PC-3 (cell line): ENCODE results near the gene TIMP1. TPM values are rescaled to one million over a fixed set of nuclear protein-coding genes. Genes with fewer than 3 reads are reported as not detected.

Experiments used
- ATAC-seq: fragments of 200-7000 bp; cut with Tn5 transposase; 2 replicates; pipeline ENCODE4 v1.9.1; 2020; ENCODE audit warnings: mild to moderate bottlenecking, moderate library complexity
- Bru-seq: library from RNA; stranded (reverse); fragments of 400-500 nt; gene quantifications from one replicate; lab custom pipeline; 2021; lab: Mats Ljungman, UMichigan
- BruChase-seq, 2 experiments: library from RNA; stranded (reverse); fragments of 400-500 nt; gene quantifications; one replicate each; lab custom pipeline; 2021; lab: Mats Ljungman, UMichigan
- BruUV-seq: library from RNA; stranded (reverse); fragments of 400-500 nt; replicated peaks from 2 replicates; lab custom pipeline; 2021; lab: Mats Ljungman, UMichigan
- CTCF ChIA-PET: fragments of 300-600 bp; sonication (Branson Sonifier 250); formaldehyde crosslinking; loops from one replicate; lab custom pipeline; 2022; ENCODE audit warnings: antibody characterized with exemption; lab: Charles Lee
- POLR2A ChIA-PET: fragments of 300-600 bp; sonication (Branson Sonifier 250); formaldehyde crosslinking; loops from one replicate; lab custom pipeline; 2022; ENCODE audit warnings: antibody characterized with exemption; ENCODE audit not compliant: unreplicated experiment; lab: Charles Lee
- DNase-seq: peaks from one replicate; pipeline ENCODE4 v3.0.0-alpha.2; 2015
- H2AFZ ChIP-seq: fragments of 300-600 bp; sonication (generic); 2 replicates; pipeline ENCODE4 v1.6.0; 2016; ENCODE audit warnings: antibody characterized with exemption, low read length
- H3F3A ChIP-seq: fragments of 300-600 bp; sonication (generic); one replicate; pipeline ENCODE4 v1.6.0; 2017; ENCODE audit warnings: antibody characterized with exemption, low read length, control low read depth, mild to moderate bottlenecking; ENCODE audit not compliant: unreplicated experiment
- H3K27ac ChIP-seq: fragments of 300-600 bp; sonication (generic); 2 replicates; pipeline ENCODE4 v1.5.1; 2016; ENCODE audit warnings: mild to moderate bottlenecking, low read length
- H3K27me3 ChIP-seq: fragments of 300-600 bp; sonication (generic); 2 replicates; pipeline ENCODE4 v1.6.1; 2016; ENCODE audit warnings: low read length, mixed read lengths
- H3K36me3 ChIP-seq: fragments of 300-600 bp; sonication (generic); 2 replicates; pipeline ENCODE4 v1.6.1; 2016; ENCODE audit warnings: low read depth, mixed run types, low read length, mixed read lengths
- H3K4me1 ChIP-seq: fragments of 300-600 bp; sonication (generic); 2 replicates; pipeline ENCODE4 v1.5.1; 2016; ENCODE audit warnings: low read length; ENCODE audit not compliant: insufficient read depth
- H3K4me2 ChIP-seq: fragments of 300-600 bp; sonication (generic); 2 replicates; pipeline ENCODE4 v1.6.0; 2016; ENCODE audit warnings: low read length
- H3K4me3 ChIP-seq: fragments of 300-600 bp; sonication (generic); 2 replicates; pipeline ENCODE4 v1.5.1; 2016; ENCODE audit warnings: mild to moderate bottlenecking, low read length, mixed read lengths
- H3K79me2 ChIP-seq: fragments of 300-600 bp; sonication (generic); 2 replicates; pipeline ENCODE4 v1.6.1; 2017; ENCODE audit warnings: low read length, mixed read lengths
- H3K9ac ChIP-seq: fragments of 300-600 bp; sonication (generic); 2 replicates; pipeline ENCODE4 v1.6.0; 2016; ENCODE audit warnings: mild to moderate bottlenecking, low read length
- H3K9me2 ChIP-seq: fragments of 300-600 bp; sonication (generic); replicated peaks from 2 replicates; pipeline ENCODE4 v1.6.1; 2016; ENCODE audit warnings: mixed run types, low read length, mixed read lengths
- H3K9me3 ChIP-seq: fragments of 300-600 bp; sonication (generic); 2 replicates; pipeline ENCODE4 v1.6.1; 2016; ENCODE audit warnings: low read length, mixed read lengths
- H4K20me1 ChIP-seq: fragments of 300-600 bp; sonication (generic); 2 replicates; pipeline ENCODE4 v1.6.1; 2016; ENCODE audit warnings: low read length, mixed read lengths
- CTCF ChIP-seq: fragments of 300-600 bp; sonication (generic); conservative IDR thresholded peaks from 2 replicates; pipeline ENCODE4 v1.5.1; 2017; ENCODE audit warnings: antibody characterized with exemption, low read depth, mild to moderate bottlenecking, low read length
- EZH2 ChIP-seq: fragments of 300-600 bp; sonication (generic); IDR thresholded peaks from one replicate; pipeline ENCODE4 v1.6.1; 2017; ENCODE audit warnings: antibody characterized with exemption, mild to moderate bottlenecking, low read length; ENCODE audit not compliant: unreplicated experiment
- EZH2phosphoT487 ChIP-seq: fragments of 300-600 bp; sonication (generic); IDR thresholded peaks from 2 replicates; pipeline ENCODE4 v1.6.1; 2018; ENCODE audit warnings: mild to moderate bottlenecking, antibody characterized with exemption, low read length, borderline replicate concordance
- intact Hi-C: fragments of 100-400 bp; cut with micrococcal nuclease; formaldehyde crosslinking; loops from 2 replicates; pipeline ENCODE4 v1.9.0; 2023
- long read RNA-seq: library from polyadenylated mRNA; unstranded; transcript quantifications from one replicate; pipeline ENCODE4 v2.0.0, GENCODE V29; 2021; ENCODE audit not compliant: unreplicated experiment
- total RNA-seq: library from RNA; depleted of rRNA; stranded (reverse); fragments of >200 nt; gene quantifications from 2 replicates; pipeline ENCODE4 v1.2.3, GENCODE V29; 2014; rRNA removed

Gene TIMP1
- 207 and 222 TPM in 2 replicates for total RNA-seq
- percentile 93 among the genes with signal in this experiment for Bru-seq, nascent RNA
- BruChase-seq, experiment 1, labeled RNA remaining after a 6-hour chase: percentile 93 among the genes with signal in this experiment
- BruChase-seq, experiment 2, labeled RNA remaining after a 2-hour chase: percentile 88 among the genes with signal in this experiment
- long read RNA-seq, transcript TIMP1-204 (2 exons, 595 nt): minor isoform, 19 of 298 reads
- long read RNA-seq, transcript TIMP1-201 (6 exons, 892 nt): major isoform, 225 of 298 reads
- long read RNA-seq, partial matches to known transcripts: 12 of 298 reads
- long read RNA-seq, other reads (novel, unspliced or antisense): 39 of 298 reads

GRCh38 chrX:47581731-47582647 is at the start of gene TIMP1:
TIMP1 (plus strand) TSS chrX:47582436; CDS start chrX:47583416, 980 bp downstream.
- DNase-seq (peak; percentile 94), ATAC-seq (peak; percentile 92)
- H2AFZ ChIP-seq: peak within 1 kb of the TSS; percentile 63; the same call in 1 of the 2 replicates
- TSS peak; percentile 35 for BruUV-seq
- peak within 1 kb of the TSS; percentile 56 for H3K27ac ChIP-seq
- H3K27me3 ChIP-seq: no peaks in the 10 kb centered on the region
- H4K20me1 ChIP-seq: no peaks in the 10 kb centered on the region
- peak within 1 kb of the TSS; percentile 83 for H3K4me3 ChIP-seq
- intact Hi-C loops: loop anchor here (5.0 kb wide), 1 partner anchor 70 kb away; the partner anchor contains the start of gene ELK1
- H3K9me3 ChIP-seq: no peaks in the 10 kb centered on the region
- peak within 1 kb of the TSS; percentile 90 for H3K4me2 ChIP-seq
- no peaks in the 10 kb centered on the region; the same call in 1 of the 2 replicates for H3K36me3 ChIP-seq
- H3K9ac ChIP-seq: peak within 1 kb of the TSS; percentile 90
- no peaks in the 10 kb centered on the region for H3K9me2 ChIP-seq
- peaks cover 31% of the 10 kb centered on the region for H3K4me1 ChIP-seq
- POLR2A ChIA-PET: no interaction called here
- CTCF ChIA-PET: no interaction called here
- no peaks in the 10 kb centered on the region for H3F3A ChIP-seq
- TF ChIP-seq EZH2phosphoT487 (no peak), CTCF (no peak), EZH2 (no peak)
- H3K79me2 ChIP-seq: peaks cover 18% of the 10 kb centered on the region

GRCh38 chrX:47539860-47540259 is 42.4 kb upstream of the TIMP1 start:
- intact Hi-C loops: no loop called here
- Histone ChIP-seq H3K9ac (no peak overlapping the region), H3F3A (no peaks in the 10 kb centered on the region), H3K4me1 (peaks cover 4% of the 10 kb centered on the region; the same call in 1 of the 2 replicates), H3K27ac (no peak overlapping the region), H3K9me2 (no peaks in the 10 kb centered on the region), H3K9me3 (no peaks in the 10 kb centered on the region), H4K20me1 (no peaks in the 10 kb centered on the region), H3K36me3 (no peaks in the 10 kb centered on the region), H2AFZ (no peak overlapping the region), H3K4me2 (no peak overlapping the region), H3K4me3 (no peak overlapping the region), H3K79me2 (no peaks in the 10 kb centered on the region), H3K27me3 (no peaks in the 10 kb centered on the region)
- POLR2A ChIA-PET: interaction anchor here (0.7 kb wide), 1 partner anchor 16 kb away, joined by 4 read pairs; no protein-coding TSS in a partner anchor
- no peak for TF ChIP-seq EZH2
- TF ChIP-seq CTCF: no peak
- no peak for TF ChIP-seq EZH2phosphoT487
- BruUV-seq: no TSS peak
- CTCF ChIA-PET: no interaction called here
- no peak for ATAC-seq
- no peak for DNase-seq
